ENCODE data around the gene ZNF514. TPM values are rescaled to one million over a fixed set of nuclear protein-coding genes. Genes with fewer than 3 reads are reported as not detected.
A peak's percentile ranks its signal among the peaks of the same experiment; 100 is the strongest.

The ZNF514 gene
- total RNA-seq, 2 donors from 2014 or later: 27.8 to 37.1 TPM

GRCh38 chr2:95122197-95122551 lies 37.5 kb downstream of the ZNF514 start:
- 32 to 38% methylated on average over 3 to 5 of the region's 5 CpGs for WGBS, 2 experiments (ENCODE audit: insufficient coverage in 1 of 2, insufficient read length in 1 of 2)
- Mint-ChIP-seq H3K27ac (peak overlapping the region; percentile 88), H3K4me1 (peaks cover 10% of the 10 kb centered on the region), H3K27me3 (ENCODE audit: insufficient read depth) (peaks cover 7% of the 10 kb centered on the region), H3K36me3 (ENCODE audit: low read depth) (peaks cover 17% of the 10 kb centered on the region), H3K9me3 (no peaks in the 10 kb centered on the region), H3K4me3 (peak overlapping the region; percentile 95)
- peaks cover 4% of the 10 kb centered on the region for H3K36me3 ChIP-seq (ENCODE audit: control insufficient read depth, insufficient read depth, low read length)
- H3K4me3 ChIP-seq (ENCODE audit: low read length): peak overlapping the region; percentile 95
- no peak for TF ChIP-seq CTCF (conservative IDR thresholded peaks at IDR 0.05)
- no peaks in the 10 kb centered on the region for H3K27me3 ChIP-seq (ENCODE audit: control insufficient read depth, insufficient read depth, low read length, poor library complexity, severe bottlenecking)
- H3K9ac ChIP-seq (ENCODE audit: extremely low read depth, low read length, poor library complexity, severe bottlenecking): peak overlapping the region; percentile 86
- H3K4me1 ChIP-seq (ENCODE audit: control insufficient read depth, insufficient read depth, low read length): no peaks in the 10 kb centered on the region
- H3K27ac ChIP-seq (ENCODE audit: low read depth, low read length): peak overlapping the region; percentile 97
- H3K9me3 ChIP-seq (ENCODE audit: control insufficient read depth, low read length): no peaks in the 10 kb centered on the region
- no peak for DNase-seq

- no peaks in the 10 kb centered on the region for H3K9me3 ChIP-seq (ENCODE audit: control insufficient read depth, low read length)
- peak; percentile 41 for TF ChIP-seq CTCF (conservative IDR thresholded peaks at IDR 0.05)
- Mint-ChIP-seq H3K36me3 (ENCODE audit: low read depth) (peaks cover 20% of the 10 kb centered on the region), H3K4me1 (peaks cover 10% of the 10 kb centered on the region), H3K4me3 (peak within 1 kb of the TSS; percentile 95), H3K27me3 (ENCODE audit: insufficient read depth) (peaks cover 7% of the 10 kb centered on the region), H3K27ac (peak within 1 kb of the TSS; percentile 95), H3K9me3 (no peaks in the 10 kb centered on the region)
- peak; percentile 93 for DNase-seq
- H3K27ac ChIP-seq (ENCODE audit: low read depth, low read length): peak within 1 kb of the TSS; percentile 97
- no peaks in the 10 kb centered on the region for H3K4me1 ChIP-seq (ENCODE audit: control insufficient read depth, insufficient read depth, low read length)
- peak within 1 kb of the TSS; percentile 95 for H3K4me3 ChIP-seq (ENCODE audit: low read length)
- H3K36me3 ChIP-seq (ENCODE audit: control insufficient read depth, insufficient read depth, low read length): peaks cover 7% of the 10 kb centered on the region
- WGBS, 2 experiments (ENCODE audit: insufficient coverage in 1 of 2, insufficient read length in 1 of 2): 0 to 1% methylated on average over 17 to 86 of the region's 86 CpGs
- peak within 1 kb of the TSS; percentile 86 for H3K9ac ChIP-seq (ENCODE audit: extremely low read depth, low read length, poor library complexity, severe bottlenecking)
- no peaks in the 10 kb centered on the region for H3K27me3 ChIP-seq (ENCODE audit: control insufficient read depth, insufficient read depth, low read length, poor library complexity, severe bottlenecking)
Measured at GRCh38 chr2:95121407-95122196, 38.0 kb downstream of the ZNF514 start, which contains the start of gene MRPS5. TSS of gene MRPS5 (minus strand) at chr2:95121808. CDS start at chr2:95121791, 17 bp downstream.

GRCh38 chr2:95121093-95121406 lies 38.6 kb downstream of the ZNF514 start:
- H3K27ac ChIP-seq (ENCODE audit: low read depth, low read length): no peak overlapping the region
- Mint-ChIP-seq H3K9me3 (no peaks in the 10 kb centered on the region), H3K4me1 (peaks cover 10% of the 10 kb centered on the region), H3K36me3 (ENCODE audit: low read depth) (peaks cover 24% of the 10 kb centered on the region), H3K4me3 (peak overlapping the region; percentile 95), H3K27me3 (ENCODE audit: insufficient read depth) (peaks cover 7% of the 10 kb centered on the region), H3K27ac (peak overlapping the region; percentile 95)
- DNase-seq: no peak
- no peak for TF ChIP-seq CTCF (conservative IDR thresholded peaks at IDR 0.05)
- peak overlapping the region; percentile 86 for H3K9ac ChIP-seq (ENCODE audit: extremely low read depth, low read length, poor library complexity, severe bottlenecking)
- no peaks in the 10 kb centered on the region for H3K4me1 ChIP-seq (ENCODE audit: control insufficient read depth, insufficient read depth, low read length)
- 0 to 2% methylated on average over 10 to 11 of the region's 11 CpGs for WGBS, 2 experiments (ENCODE audit: insufficient coverage in 1 of 2, insufficient read length in 1 of 2)
- H3K27me3 ChIP-seq (ENCODE audit: control insufficient read depth, insufficient read depth, low read length, poor library complexity, severe bottlenecking): no peaks in the 10 kb centered on the region
- peaks cover 10% of the 10 kb centered on the region for H3K36me3 ChIP-seq (ENCODE audit: control insufficient read depth, insufficient read depth, low read length)
- H3K9me3 ChIP-seq (ENCODE audit: control insufficient read depth, low read length): no peaks in the 10 kb centered on the region
- peak overlapping the region; percentile 95 for H3K4me3 ChIP-seq (ENCODE audit: low read length)
